Stimulated activated CD4-positive, alpha-beta T cell treated with anti-CD3 and anti-CD28 coated beads, Interleukin-12 subunit alpha, Interleukin-12 subunit beta, amount 100 ng/mL, for 48 hours (primary cell): ENCODE data around the gene PSME1.
A peak's percentile ranks its signal among the peaks of the same experiment; 100 is the strongest.

ENCODE experiments used
- DNase-seq, 3 donors: peaks; one replicate each; pipeline ENCODE4 v3.0.0-alpha.2; 2020; ENCODE audit warnings: low read depth in 2 of 3, low spot score in 1 of 3

The PSME1 gene

GRCh38 chr14:24127673-24128072 is 8.3 kb upstream of the PSME1 start:
- DNase-seq = no peak

- no peak for DNase-seq
These were observed 6.5 kb upstream of the PSME1 start for GRCh38 chr14:24129410-24129998.

GRCh38 chr14:24130380-24130716 is 5.6 kb upstream of the PSME1 start, which contains the start of gene FITM1:
Gene FITM1, plus strand, starts transcription at chr14:24130659. Its CDS starts 905 bp downstream, at chr14:24131564.
- no peak for DNase-seq

- DNase-seq = no peak
These were observed 5.1 kb upstream of the PSME1 start for GRCh38 chr14:24130717-24131548.

GRCh38 chr14:24131549-24131966 is 4.4 kb upstream of the PSME1 start:
- DNase-seq = no peak

GRCh38 chr14:24132061-24132685 is 3.8 kb upstream of the PSME1 start:
- no peak for DNase-seq

- DNase-seq = no peak
These were observed 3.0 kb upstream of the PSME1 start for GRCh38 chr14:24132976-24133375.

GRCh38 chr14:24133735-24134134 is 2.3 kb upstream of the PSME1 start:
- DNase-seq = no peak

GRCh38 chr14:24135584-24135833 is 485 bp upstream of the PSME1 start:
- DNase-seq = no peak

- DNase-seq = no peak
These were observed 912 bp downstream of the PSME1 start for GRCh38 chr14:24136684-24137528.

GRCh38 chr14:24137529-24138395 is 1.8 kb downstream of the PSME1 start:
- no peak for DNase-seq

GRCh38 chr14:24138396-24139271 is 2.6 kb downstream of the PSME1 start:
- DNase-seq = no peak

GRCh38 chr14:24139272-24139934 is 3.4 kb downstream of the PSME1 start:
- DNase-seq = no peak

- peak; percentile 99 to 100 (median 100) for DNase-seq
These were observed 5.3 kb downstream of the PSME1 start, which contains the start of gene EMC9 for GRCh38 chr14:24141097-24141880. Gene EMC9, minus strand, starts transcription at chr14:24141591. Its CDS starts 287 bp downstream, at chr14:24141304.

GRCh38 chr14:24143511-24143910 is 7.5 kb downstream of the PSME1 start:
- DNase-seq = no peak

GRCh38 chr14:24144451-24144850 is 8.5 kb downstream of the PSME1 start:
- no peak for DNase-seq

GRCh38 chr14:24145219-24145618 is 9.2 kb downstream of the PSME1 start:
- DNase-seq = no peak
